Loucy (cell line): ENCODE data around the gene SDCCAG8.

Experiments used
- CTCF ChIP-seq: fragments of 200-600 bp; sonication (generic); conservative IDR thresholded peaks from 2 replicates; pipeline ENCODE4 v1.5.1; 2014; ENCODE audit warnings: mild to moderate bottlenecking, antibody characterized with exemption, low read length
- EZH2phosphoT487 ChIP-seq: fragments of 200-600 bp; IDR thresholded peaks from 2 replicates; pipeline ENCODE4 v1.6.1; 2018; ENCODE audit warnings: antibody characterized with exemption, mild to moderate bottlenecking, moderate library complexity, borderline replicate concordance

DNA sequence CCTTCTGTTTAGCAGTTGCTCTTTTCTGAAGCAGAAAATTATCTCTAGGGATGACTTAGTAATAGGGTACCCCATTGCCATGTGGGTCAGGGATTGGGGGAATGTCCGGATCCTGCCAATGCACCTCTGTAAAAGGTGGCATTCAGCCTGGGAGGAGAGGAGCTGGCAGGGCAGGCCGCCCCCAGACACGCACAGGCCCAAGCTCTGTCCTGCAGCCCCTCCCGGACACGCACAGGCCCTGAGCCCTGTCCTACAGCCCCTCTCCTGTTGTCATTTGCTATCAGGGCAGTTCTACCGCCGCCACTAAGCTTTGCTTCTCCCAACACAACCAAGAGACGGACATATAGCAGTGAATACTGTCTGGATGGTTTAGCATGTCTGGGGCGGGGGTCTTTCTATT, 219.1 kb downstream of the SDCCAG8 start:
- no peak for TF ChIP-seq CTCF
- no peak for TF ChIP-seq EZH2phosphoT487
